ENCODE measurements around the gene SERINC4.

Gene SERINC4

GRCh38 chr15:43777267-43777914 lies 22.6 kb downstream of the SERINC4 start:
- H3K9me3 ChIP-seq (ENCODE audit: control insufficient read depth in 1 of 2, low read length in 2 of 2), result no peaks in the 10 kb centered on the region
- peaks cover 5 to 22% of the 10 kb centered on the region in 2 donors for H3K36me3 ChIP-seq (ENCODE audit: control insufficient read depth in 1 of 2, insufficient read depth in 2 of 2, low read length in 2 of 2)
- peaks cover 0 to 22% of the 10 kb centered on the region in 2 donors for H3K4me1 ChIP-seq (ENCODE audit: control insufficient read depth in 1 of 2, insufficient read depth in 2 of 2, low read length in 2 of 2)
- H3K9ac ChIP-seq (ENCODE audit: low read depth in 1 of 2, low read length in 2 of 2), result peak overlapping the region; percentile 86 to 93
- H3K27me3 ChIP-seq (ENCODE audit: control insufficient read depth in 1 of 2, insufficient read depth in 2 of 2, low read length in 2 of 2), result no peaks in the 10 kb centered on the region
- peak overlapping the region; percentile 88 for H3K27ac ChIP-seq (ENCODE audit: low read depth, low read length)
- H3K4me3 ChIP-seq (ENCODE audit: low read depth in 1 of 2, low read length in 2 of 2), result peak overlapping the region; percentile 90 to 93

DNA sequence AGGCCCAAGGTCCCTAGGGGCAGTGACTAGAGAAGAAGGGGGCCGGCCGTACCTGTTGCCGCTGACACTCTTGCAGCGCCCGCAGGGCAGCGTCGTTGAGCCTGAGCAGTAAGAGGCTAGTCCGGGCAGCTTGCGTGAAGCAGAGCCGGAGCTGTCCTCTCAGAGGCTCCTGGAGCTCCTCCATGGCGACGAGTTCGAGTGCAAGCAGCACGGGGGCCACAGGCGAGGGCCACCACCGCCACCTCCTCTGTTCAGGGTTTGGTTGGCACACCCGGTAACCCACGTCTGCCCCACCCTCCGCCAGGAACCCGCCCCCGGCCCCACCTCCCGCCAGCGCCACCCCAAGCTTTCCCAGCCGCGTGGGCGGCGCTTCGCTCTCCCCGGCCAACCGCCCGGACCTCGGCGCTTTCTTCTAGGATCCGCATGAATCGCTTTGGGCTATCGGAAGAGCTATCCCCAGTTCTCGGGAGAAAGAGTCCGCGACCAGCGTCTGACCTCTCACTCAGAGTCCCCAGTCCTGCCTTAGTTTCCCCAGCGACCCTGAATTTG lies 23.2 kb downstream of the SERINC4 start, which contains the start of gene ELL3:
Gene ELL3 (minus strand): TSS at position 249 of the 549 bp plus-strand sequence. CDS start 65 bp downstream, at position 184.
- H3K36me3 ChIP-seq (ENCODE audit: control insufficient read depth in 1 of 2, insufficient read depth in 2 of 2, low read length in 2 of 2), result peaks cover 8 to 28% of the 10 kb centered on the region in 2 donors
- H3K27me3 ChIP-seq (ENCODE audit: control insufficient read depth in 1 of 2, insufficient read depth in 2 of 2, low read length in 2 of 2), result no peaks in the 10 kb centered on the region
- peaks cover 4 to 24% of the 10 kb centered on the region in 2 donors for H3K4me1 ChIP-seq (ENCODE audit: control insufficient read depth in 1 of 2, insufficient read depth in 2 of 2, low read length in 2 of 2)
- H3K9ac ChIP-seq (ENCODE audit: low read depth in 1 of 2, low read length in 2 of 2), result peak within 1 kb of the TSS; percentile 93 to 99
- H3K4me3 ChIP-seq (ENCODE audit: low read depth in 1 of 2, low read length in 2 of 2), result peak within 1 kb of the TSS; percentile 90 to 93
- peak within 1 kb of the TSS; percentile 88 for H3K27ac ChIP-seq (ENCODE audit: low read depth, low read length)
- no peaks in the 10 kb centered on the region for H3K9me3 ChIP-seq (ENCODE audit: control insufficient read depth in 1 of 2, low read length in 2 of 2)

- peak overlapping the region; percentile 90 to 93 for H3K4me3 ChIP-seq (ENCODE audit: low read depth in 1 of 2, low read length in 2 of 2)
- peak overlapping the region; percentile 93 to 99 for H3K9ac ChIP-seq (ENCODE audit: low read depth in 1 of 2, low read length in 2 of 2)
- H3K27me3 ChIP-seq (ENCODE audit: control insufficient read depth in 1 of 2, insufficient read depth in 2 of 2, low read length in 2 of 2), result no peaks in the 10 kb centered on the region
- H3K36me3 ChIP-seq (ENCODE audit: control insufficient read depth in 1 of 2, insufficient read depth in 2 of 2, low read length in 2 of 2), result peaks cover 12 to 33% of the 10 kb centered on the region in 2 donors
- peaks cover 8 to 28% of the 10 kb centered on the region in 2 donors for H3K4me1 ChIP-seq (ENCODE audit: control insufficient read depth in 1 of 2, insufficient read depth in 2 of 2, low read length in 2 of 2)
- peak overlapping the region; percentile 87 for H3K27ac ChIP-seq (ENCODE audit: low read depth, low read length)
- no peaks in the 10 kb centered on the region for H3K9me3 ChIP-seq (ENCODE audit: control insufficient read depth in 1 of 2, low read length in 2 of 2)
Measured at GRCh38 chr15:43776101-43776717, 23.8 kb downstream of the SERINC4 start.

GRCh38 chr15:43775411-43775965 lies 24.5 kb downstream of the SERINC4 start:
- Histone ChIP-seq H3K9ac (ENCODE audit: low read depth in 1 of 2, low read length in 2 of 2) (peak overlapping the region; percentile 93 to 99), H3K27ac (ENCODE audit: low read depth, low read length) (peak overlapping the region; percentile 87), H3K4me3 (ENCODE audit: low read depth in 1 of 2, low read length in 2 of 2) (peak overlapping the region; percentile 90 to 93)

DNA sequence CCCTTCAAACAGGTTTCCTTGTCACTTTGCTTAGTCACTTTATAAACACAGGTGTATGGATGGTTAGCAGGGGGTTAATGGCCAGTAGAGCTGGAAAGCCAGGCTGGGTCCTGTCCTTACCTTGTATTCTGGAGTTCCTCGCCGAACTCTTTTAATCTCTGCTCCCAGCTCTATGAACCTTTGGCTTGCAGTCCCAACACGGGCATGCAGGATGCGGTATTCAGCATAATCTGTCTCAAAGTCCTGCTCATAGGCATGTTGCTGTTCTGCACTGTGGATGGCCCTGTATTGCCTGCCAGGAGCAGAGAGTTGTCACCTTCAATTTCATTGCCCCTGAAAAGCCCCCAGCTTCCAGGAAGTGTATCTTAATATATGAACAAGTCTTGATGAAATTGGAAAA lies 26.0 kb downstream of the SERINC4 start:
- Histone ChIP-seq H3K9ac (ENCODE audit: low read depth in 1 of 2, low read length in 2 of 2) (no peak overlapping the region), H3K4me1 (ENCODE audit: control insufficient read depth in 1 of 2, insufficient read depth in 2 of 2, low read length in 2 of 2) (peaks cover 8 to 28% of the 10 kb centered on the region in 2 donors), H3K27ac (ENCODE audit: low read depth, low read length) (no peak overlapping the region), H3K27me3 (ENCODE audit: control insufficient read depth in 1 of 2, insufficient read depth in 2 of 2, low read length in 2 of 2) (no peaks in the 10 kb centered on the region), H3K4me3 (ENCODE audit: low read depth in 1 of 2, low read length in 2 of 2) (no peak overlapping the region), H3K9me3 (ENCODE audit: control insufficient read depth in 1 of 2, low read length in 2 of 2) (no peaks in the 10 kb centered on the region), H3K36me3 (ENCODE audit: control insufficient read depth in 1 of 2, insufficient read depth in 2 of 2, low read length in 2 of 2) (peaks cover 24 to 52% of the 10 kb centered on the region in 2 donors)

More at GRCh38 chr15:43775411-43775965, 24.5 kb downstream of the SERINC4 start:
- Histone ChIP-seq H3K27me3 (ENCODE audit: control insufficient read depth in 1 of 2, insufficient read depth in 2 of 2, low read length in 2 of 2) (no peaks in the 10 kb centered on the region), H3K36me3 (ENCODE audit: control insufficient read depth in 1 of 2, insufficient read depth in 2 of 2, low read length in 2 of 2) (peaks cover 12 to 40% of the 10 kb centered on the region in 2 donors), H3K4me1 (ENCODE audit: control insufficient read depth in 1 of 2, insufficient read depth in 2 of 2, low read length in 2 of 2) (peaks cover 8 to 28% of the 10 kb centered on the region in 2 donors), H3K9me3 (ENCODE audit: control insufficient read depth in 1 of 2, low read length in 2 of 2) (no peaks in the 10 kb centered on the region)

DNA sequence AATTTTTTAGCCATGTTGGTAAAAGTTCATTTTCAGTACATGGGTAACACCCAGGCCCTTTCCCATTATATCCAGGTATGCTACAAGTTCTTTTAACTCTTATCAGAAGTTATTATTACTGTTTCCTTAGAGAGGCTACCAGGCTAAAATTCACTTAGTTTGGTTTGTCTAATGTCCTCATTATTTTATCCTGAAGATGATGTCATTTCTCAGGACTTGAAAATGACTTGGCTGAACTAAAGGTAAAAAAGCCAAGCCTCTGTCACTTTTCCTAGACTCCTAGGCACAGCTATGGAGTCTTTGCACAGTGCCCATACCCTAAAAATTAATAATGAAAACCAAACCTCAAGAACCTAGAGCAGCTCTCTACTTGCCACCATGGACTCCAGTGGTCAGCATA lies 27.4 kb downstream of the SERINC4 start:
- Histone ChIP-seq H3K4me1 (ENCODE audit: control insufficient read depth in 1 of 2, insufficient read depth in 2 of 2, low read length in 2 of 2) (peaks cover 8 to 26% of the 10 kb centered on the region in 2 donors), H3K27me3 (ENCODE audit: control insufficient read depth in 1 of 2, insufficient read depth in 2 of 2, low read length in 2 of 2) (no peaks in the 10 kb centered on the region), H3K9me3 (ENCODE audit: control insufficient read depth in 1 of 2, low read length in 2 of 2) (no peaks in the 10 kb centered on the region), H3K27ac (ENCODE audit: low read depth, low read length) (no peak overlapping the region), H3K9ac (ENCODE audit: low read depth in 1 of 2, low read length in 2 of 2) (no peak overlapping the region), H3K36me3 (ENCODE audit: control insufficient read depth in 1 of 2, insufficient read depth in 2 of 2, low read length in 2 of 2) (peaks cover 32 to 65% of the 10 kb centered on the region in 2 donors), H3K4me3 (ENCODE audit: low read depth in 1 of 2, low read length in 2 of 2) (no peak overlapping the region)

DNA sequence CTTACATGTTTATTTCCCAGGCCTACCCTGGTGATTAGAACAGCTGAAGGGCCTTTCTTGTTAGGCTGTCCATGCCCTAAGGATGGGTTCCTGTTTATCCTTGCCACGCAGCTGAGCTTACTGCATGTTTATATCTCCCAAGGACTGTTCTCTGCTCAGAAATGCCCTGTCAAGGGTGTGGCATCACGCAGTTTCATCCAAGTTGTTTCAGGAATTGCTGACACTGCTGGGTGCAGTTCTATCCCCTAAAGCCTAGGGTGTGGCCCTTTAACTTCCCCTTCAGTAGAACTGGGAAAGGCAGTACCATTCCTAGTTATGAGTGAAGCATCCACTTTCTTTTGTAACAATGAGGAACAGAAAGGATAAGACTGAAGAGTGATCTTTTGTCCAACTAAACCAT lies 28.2 kb downstream of the SERINC4 start:
- Histone ChIP-seq H3K9me3 (ENCODE audit: control insufficient read depth in 1 of 2, low read length in 2 of 2) (no peaks in the 10 kb centered on the region), H3K36me3 (ENCODE audit: control insufficient read depth in 1 of 2, insufficient read depth in 2 of 2, low read length in 2 of 2) (peaks cover 33 to 73% of the 10 kb centered on the region in 2 donors), H3K9ac (ENCODE audit: low read depth in 1 of 2, low read length in 2 of 2) (no peak overlapping the region), H3K27me3 (ENCODE audit: control insufficient read depth in 1 of 2, insufficient read depth in 2 of 2, low read length in 2 of 2) (no peaks in the 10 kb centered on the region), H3K4me3 (ENCODE audit: low read depth in 1 of 2, low read length in 2 of 2) (no peak overlapping the region), H3K4me1 (ENCODE audit: control insufficient read depth in 1 of 2, insufficient read depth in 2 of 2, low read length in 2 of 2) (peaks cover 8 to 20% of the 10 kb centered on the region in 2 donors), H3K27ac (ENCODE audit: low read depth, low read length) (no peak overlapping the region)

DNA sequence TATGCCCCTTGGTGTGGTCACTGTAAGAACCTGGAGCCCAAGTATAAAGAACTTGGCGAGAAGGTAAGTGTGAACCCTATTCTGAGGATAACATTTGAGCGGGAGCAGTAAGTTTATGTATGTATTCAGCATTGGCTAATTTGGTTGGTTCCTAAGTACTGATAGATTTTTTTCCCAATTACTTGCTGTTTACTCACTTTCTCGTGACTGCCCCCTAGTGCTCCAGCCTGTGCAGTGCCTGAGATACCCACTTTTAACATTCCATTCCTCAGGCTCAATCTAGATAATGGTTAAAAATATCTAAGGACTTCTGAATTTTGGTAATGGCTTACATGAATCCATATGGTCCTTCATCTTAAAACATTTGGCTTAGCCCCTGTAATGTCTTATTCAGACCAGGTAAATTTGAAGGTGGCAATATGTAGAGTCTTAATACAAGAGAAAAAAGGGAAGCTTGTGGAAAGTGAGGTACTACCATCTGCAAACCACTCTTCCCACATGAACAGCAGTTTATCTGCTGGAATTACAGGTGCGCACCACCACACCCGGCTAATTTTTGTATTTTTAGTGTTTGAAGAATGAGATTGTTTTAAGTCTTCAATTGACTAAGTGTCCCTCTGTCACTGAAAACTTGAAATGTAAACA lies 30.3 kb downstream of the SERINC4 start:
- no peak overlapping the region for H3K4me3 ChIP-seq (ENCODE audit: low read depth in 1 of 2, low read length in 2 of 2)
- H3K27ac ChIP-seq (ENCODE audit: low read depth, low read length), result no peak overlapping the region
- no peaks in the 10 kb centered on the region for H3K9me3 ChIP-seq (ENCODE audit: control insufficient read depth in 1 of 2, low read length in 2 of 2)
- H3K4me1 ChIP-seq (ENCODE audit: control insufficient read depth in 1 of 2, insufficient read depth in 2 of 2, low read length in 2 of 2), result peaks cover 8 to 9% of the 10 kb centered on the region in 2 donors
- H3K36me3 ChIP-seq (ENCODE audit: control insufficient read depth in 1 of 2, insufficient read depth in 2 of 2, low read length in 2 of 2), result peaks cover 49 to 94% of the 10 kb centered on the region in 2 donors
- no peak overlapping the region for H3K9ac ChIP-seq (ENCODE audit: low read depth in 1 of 2, low read length in 2 of 2)
- H3K27me3 ChIP-seq (ENCODE audit: control insufficient read depth in 1 of 2, insufficient read depth in 2 of 2, low read length in 2 of 2), result no peaks in the 10 kb centered on the region

DNA sequence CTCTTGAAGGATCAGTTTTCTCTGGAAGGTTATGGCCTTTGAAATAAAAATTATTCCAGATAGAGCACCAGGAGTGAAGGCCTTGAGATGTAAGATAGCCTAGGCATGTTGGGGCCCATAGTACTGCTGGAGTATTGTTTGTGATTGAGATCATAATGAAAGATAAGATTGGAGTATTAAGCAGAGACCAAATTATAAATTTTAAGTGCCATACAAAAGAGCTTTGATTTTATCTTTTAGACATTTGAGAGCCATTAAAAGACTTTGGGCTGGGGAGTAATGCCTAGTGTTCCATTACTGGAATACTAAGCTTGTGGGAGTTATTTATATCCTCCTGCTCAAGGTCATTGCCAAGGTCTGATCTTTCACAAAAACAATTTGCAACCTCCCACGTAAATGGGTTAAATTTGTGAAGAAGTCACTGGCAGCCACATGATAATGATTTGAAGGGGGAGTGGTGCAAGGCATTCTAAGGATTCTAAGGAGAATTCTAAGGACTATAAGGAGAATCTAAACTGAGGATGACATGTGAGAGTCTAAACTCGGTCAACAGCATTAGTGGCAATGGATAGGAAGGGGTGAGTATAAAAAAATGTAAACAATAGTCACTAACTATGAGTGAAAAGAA lies 36.1 kb downstream of the SERINC4 start:
- H3K36me3 ChIP-seq (ENCODE audit: control insufficient read depth in 1 of 2, insufficient read depth in 2 of 2, low read length in 2 of 2), result peaks cover 44 to 90% of the 10 kb centered on the region in 2 donors
- no peaks in the 10 kb centered on the region for H3K27me3 ChIP-seq (ENCODE audit: control insufficient read depth in 1 of 2, insufficient read depth in 2 of 2, low read length in 2 of 2)
- H3K4me3 ChIP-seq (ENCODE audit: low read depth in 1 of 2, low read length in 2 of 2), result no peak overlapping the region
- no peaks in the 10 kb centered on the region for H3K4me1 ChIP-seq (ENCODE audit: control insufficient read depth in 1 of 2, insufficient read depth in 2 of 2, low read length in 2 of 2)
- H3K27ac ChIP-seq (ENCODE audit: low read depth, low read length), result no peak overlapping the region
- H3K9me3 ChIP-seq (ENCODE audit: control insufficient read depth in 1 of 2, low read length in 2 of 2), result no peaks in the 10 kb centered on the region
- no peak overlapping the region for H3K9ac ChIP-seq (ENCODE audit: low read depth in 1 of 2, low read length in 2 of 2)
